LNCAP (cell line): ENCODE measurements around the gene PPP1R36.

Source experiments
- CTCF ChIP-seq: fragments of 450-650 bp; IDR thresholded peaks from 2 replicates; pipeline ENCODE4 v1.5.1; 2017; ENCODE audit warnings: mild to moderate bottlenecking

The PPP1R36 gene

GRCh38 chr14:64577211-64577610 is 27.4 kb downstream of the PPP1R36 start:
- no peak for TF ChIP-seq CTCF

- TF ChIP-seq CTCF, result no peak
These were observed 30.7 kb downstream of the PPP1R36 start for GRCh38 chr14:64580467-64580866.

- no peak for TF ChIP-seq CTCF
These were observed 31.6 kb downstream of the PPP1R36 start for GRCh38 chr14:64581363-64581762.

- TF ChIP-seq CTCF, result no peak
These were observed 32.1 kb downstream of the PPP1R36 start for GRCh38 chr14:64581817-64582216.

- TF ChIP-seq CTCF, result no peak
These were observed 34.4 kb downstream of the PPP1R36 start for GRCh38 chr14:64584190-64584589.

- TF ChIP-seq CTCF, result no peak
These were observed 42.0 kb downstream of the PPP1R36 start for GRCh38 chr14:64591809-64592208.

GRCh38 chr14:64594438-64594837 is 44.7 kb downstream of the PPP1R36 start:
- TF ChIP-seq CTCF, result no peak

GRCh38 chr14:64598404-64598803 is 48.6 kb downstream of the PPP1R36 start:
- TF ChIP-seq CTCF, result no peak
